Measurements from ENCODE around the gene KCNT2. TPM values are rescaled to one million over a fixed set of nuclear protein-coding genes. Genes with fewer than 3 reads are reported as not detected.

The KCNT2 gene
- polyA plus RNA-seq, 3 donors from 2014 or later, result not detected

DNA sequence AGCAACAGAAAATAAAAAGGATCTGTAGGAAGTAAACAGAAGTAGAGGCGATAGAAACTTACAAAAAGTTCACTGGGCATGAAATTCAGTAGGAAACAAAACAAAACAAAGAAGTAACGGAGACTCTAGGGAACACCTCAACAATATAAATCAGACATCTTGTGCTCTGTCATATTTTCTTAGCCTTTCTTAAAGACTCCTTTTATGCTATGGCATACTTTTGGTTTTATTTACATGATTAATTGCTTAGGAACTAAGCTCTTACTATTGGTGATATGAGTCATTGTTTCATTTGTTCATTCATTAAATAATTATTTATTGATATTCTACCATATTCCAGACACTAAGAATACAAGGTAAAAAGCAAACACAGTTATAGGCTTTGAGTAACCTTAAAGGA lies 126.6 kb downstream of the KCNT2 start:
- no peak overlapping the region for H3K27ac Mint-ChIP-seq
- H3K27me3 Mint-ChIP-seq (ENCODE audit: low read depth in 3 of 3), result peaks cover 0 to 4% (median 0%) of the 10 kb centered on the region in 3 donors
- H3K9me3 Mint-ChIP-seq, result peaks cover 7 to 42% (median 26%) of the 10 kb centered on the region in 6 donors
- no peaks in the 10 kb centered on the region for H3K36me3 Mint-ChIP-seq
- no peaks in the 10 kb centered on the region for H3K4me1 Mint-ChIP-seq
- no peak overlapping the region for H3K4me3 Mint-ChIP-seq
- DNase-seq, result no peak

DNA sequence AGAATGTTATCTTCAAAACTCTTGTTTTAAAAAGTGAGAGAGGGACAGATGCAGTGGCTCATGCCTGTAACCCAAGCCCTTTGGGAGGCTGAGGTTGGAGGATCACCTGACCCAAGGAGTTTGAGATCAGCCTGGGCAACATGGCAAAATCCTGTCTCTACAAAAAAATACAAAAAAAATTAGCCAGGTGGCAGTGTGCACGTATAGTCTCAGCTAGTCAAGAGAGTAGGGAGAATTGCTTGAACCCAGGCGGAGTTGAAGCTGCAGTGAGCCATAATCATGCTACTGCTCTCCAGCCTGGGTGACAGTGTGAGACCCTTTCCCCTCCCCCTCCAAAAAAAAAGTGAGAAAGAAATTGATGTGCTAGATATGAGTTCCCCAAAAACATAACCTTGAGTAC lies 131.0 kb downstream of the KCNT2 start:
- Mint-ChIP-seq H3K9me3 (peaks cover 5 to 41% (median 23%) of the 10 kb centered on the region in 6 donors), H3K4me1 (no peaks in the 10 kb centered on the region), H3K36me3 (no peaks in the 10 kb centered on the region), H3K27me3 (ENCODE audit: low read depth in 3 of 3) (peaks cover 0 to 2% (median 0%) of the 10 kb centered on the region in 3 donors), H3K4me3 (no peak overlapping the region), H3K27ac (no peak overlapping the region)
- DNase-seq, result no peak

DNA sequence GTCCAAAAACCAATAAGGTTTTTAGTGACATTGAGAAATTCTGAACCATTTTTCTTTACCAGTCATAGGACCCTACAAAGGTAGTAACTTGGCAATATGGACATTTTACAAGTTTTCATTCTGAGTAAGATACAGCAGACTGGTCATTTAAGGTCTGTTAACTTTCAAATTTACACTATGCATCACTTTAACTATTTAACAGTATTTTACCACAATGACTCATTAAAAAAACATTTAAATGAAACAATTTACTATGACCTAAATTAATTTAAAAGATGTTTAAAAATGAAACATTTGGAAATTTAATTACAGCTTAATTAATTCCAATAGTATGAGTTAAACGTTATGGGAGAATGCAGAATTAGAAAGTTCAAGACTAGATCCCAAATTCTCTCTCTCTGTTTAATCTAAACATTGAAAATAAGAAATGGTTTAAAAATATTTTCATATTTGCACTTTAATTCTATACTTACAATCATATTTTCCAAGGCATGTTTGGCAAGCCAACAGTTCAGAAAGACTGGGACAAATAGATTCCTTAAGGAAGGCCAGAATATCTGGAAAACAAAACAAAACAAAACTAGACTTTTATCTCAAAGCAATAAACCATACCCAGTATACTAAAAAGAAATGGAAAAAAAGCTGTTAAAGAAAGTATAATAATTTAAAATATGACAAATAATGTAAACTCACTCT lies 140.9 kb downstream of the KCNT2 start:
- H3K4me1 Mint-ChIP-seq, result no peaks in the 10 kb centered on the region
- H3K4me3 Mint-ChIP-seq, result no peak overlapping the region
- no peaks in the 10 kb centered on the region for H3K36me3 Mint-ChIP-seq
- H3K27me3 Mint-ChIP-seq (ENCODE audit: low read depth in 3 of 3), result no peaks in the 10 kb centered on the region
- no peak for DNase-seq
- H3K27ac Mint-ChIP-seq, result no peak overlapping the region
- H3K9me3 Mint-ChIP-seq, result peaks cover 0 to 21% (median 5%) of the 10 kb centered on the region in 6 donors

DNA sequence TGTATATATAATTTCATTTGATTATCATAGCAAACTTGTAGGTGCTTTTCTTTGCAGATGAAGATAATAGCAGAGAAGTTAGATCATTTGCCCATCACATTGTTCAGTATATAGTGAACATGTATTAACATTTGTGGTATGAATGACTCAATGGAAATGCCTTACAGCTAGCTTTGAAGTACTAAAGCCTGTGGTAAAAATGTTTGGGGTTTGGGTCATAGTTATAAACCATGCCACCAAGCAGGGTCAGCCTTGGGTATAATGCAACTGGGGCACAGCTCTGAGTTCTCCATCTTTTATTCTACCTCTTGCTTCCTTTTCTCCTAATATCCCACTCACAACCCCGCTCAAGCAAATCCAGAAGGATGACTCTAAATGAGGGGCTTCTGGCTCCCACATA lies 141.6 kb downstream of the KCNT2 start:
- Mint-ChIP-seq H3K9me3 (peaks cover 0 to 16% (median 5%) of the 10 kb centered on the region in 6 donors), H3K27me3 (ENCODE audit: low read depth in 3 of 3) (no peaks in the 10 kb centered on the region), H3K27ac (no peak overlapping the region), H3K4me3 (no peak overlapping the region), H3K4me1 (no peaks in the 10 kb centered on the region), H3K36me3 (no peaks in the 10 kb centered on the region)
- no peak for DNase-seq

DNA sequence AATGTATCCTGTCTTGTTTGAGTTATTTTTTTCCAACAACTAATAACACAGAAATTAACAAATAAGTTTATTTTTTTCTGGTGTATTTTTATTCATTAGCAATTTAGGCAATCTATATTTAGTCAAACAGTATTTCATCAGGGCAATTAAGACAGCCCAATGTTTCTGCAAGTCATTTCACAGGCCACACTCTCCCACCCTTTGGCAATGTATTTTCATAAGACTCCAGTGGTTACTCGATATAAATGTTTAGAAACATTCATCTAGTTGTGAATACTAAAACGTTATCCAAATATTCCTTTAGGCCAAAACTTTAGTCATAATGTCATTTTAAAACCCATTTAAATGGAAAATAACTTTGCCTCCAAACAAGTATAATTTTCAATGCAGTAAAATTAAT lies 142.1 kb downstream of the KCNT2 start:
- Mint-ChIP-seq H3K27ac (no peak overlapping the region), H3K36me3 (no peaks in the 10 kb centered on the region), H3K27me3 (ENCODE audit: low read depth in 3 of 3) (no peaks in the 10 kb centered on the region), H3K9me3 (peaks cover 0 to 12% (median 5%) of the 10 kb centered on the region in 6 donors), H3K4me3 (no peak overlapping the region), H3K4me1 (no peaks in the 10 kb centered on the region)
- DNase-seq, result no peak

DNA sequence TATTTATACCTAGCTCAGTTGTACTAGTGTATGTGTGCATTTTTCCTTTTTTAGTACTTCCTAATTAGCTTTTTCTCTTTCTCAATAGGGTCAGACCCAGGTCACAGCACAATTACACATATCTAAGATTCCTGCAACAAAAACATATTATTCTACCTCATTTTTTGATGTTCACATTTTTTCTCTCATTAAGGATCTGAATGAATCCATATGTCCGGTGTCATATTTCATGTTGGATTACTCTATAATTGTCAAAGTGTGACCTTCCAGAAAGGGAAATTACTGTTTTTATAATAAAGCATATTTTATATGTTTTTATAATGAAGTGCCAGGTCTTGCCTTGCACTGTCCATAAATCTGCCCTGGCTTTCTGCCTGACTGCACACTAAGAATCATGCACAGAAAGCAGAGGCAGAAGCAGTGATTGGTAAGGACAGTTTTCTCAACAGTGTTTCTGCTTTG lies 143.7 kb downstream of the KCNT2 start:
- Mint-ChIP-seq H3K9me3 (peaks cover 0 to 9% (median under 1%) of the 10 kb centered on the region in 6 donors), H3K4me1 (no peaks in the 10 kb centered on the region), H3K27ac (no peak overlapping the region), H3K27me3 (ENCODE audit: low read depth in 3 of 3) (no peaks in the 10 kb centered on the region), H3K4me3 (no peak overlapping the region), H3K36me3 (no peaks in the 10 kb centered on the region)
- DNase-seq, result no peak

DNA sequence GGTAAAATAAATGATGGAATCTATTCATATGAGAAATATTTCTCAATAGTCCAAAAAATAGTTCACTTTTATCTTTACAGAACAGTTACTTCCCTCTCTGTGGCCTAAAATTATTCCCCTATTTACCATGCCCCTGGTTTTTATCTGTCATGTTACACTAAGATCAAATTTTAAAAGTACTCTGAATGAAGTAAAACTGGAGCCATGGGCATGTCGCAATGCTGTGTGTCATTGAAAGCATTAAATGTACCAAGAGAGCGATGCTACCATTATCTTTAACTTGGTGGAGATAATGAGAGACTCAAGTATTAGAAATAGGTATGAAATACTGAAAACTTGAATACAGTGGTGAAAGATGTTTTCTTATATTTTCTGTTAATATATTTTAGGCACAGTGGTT lies 146.2 kb downstream of the KCNT2 start:
- Mint-ChIP-seq H3K4me1 (no peaks in the 10 kb centered on the region), H3K27me3 (ENCODE audit: low read depth in 3 of 3) (no peaks in the 10 kb centered on the region), H3K9me3 (peaks cover 0 to 10% (median 0%) of the 10 kb centered on the region in 6 donors), H3K36me3 (no peaks in the 10 kb centered on the region), H3K27ac (no peak overlapping the region), H3K4me3 (no peak overlapping the region)
- no peak for DNase-seq

DNA sequence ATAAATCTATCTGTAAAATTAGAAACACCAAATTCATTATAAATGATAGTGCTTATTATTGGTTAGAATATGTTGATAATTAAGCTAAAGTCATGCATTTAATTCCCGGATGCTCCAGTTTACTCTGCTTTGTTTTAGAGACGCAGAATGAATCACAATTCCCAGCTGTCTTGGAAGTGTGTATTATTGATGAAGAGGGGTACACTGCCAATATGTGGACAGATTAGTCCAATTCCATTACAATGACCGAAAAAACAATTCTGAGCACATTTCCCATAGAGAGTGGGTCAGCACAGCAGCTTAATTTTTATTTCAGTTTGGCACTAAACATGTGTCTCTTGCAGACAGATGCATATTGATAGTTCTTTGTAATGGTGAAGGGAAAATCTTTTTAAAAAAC lies 146.7 kb downstream of the KCNT2 start:
- Mint-ChIP-seq H3K36me3 (no peaks in the 10 kb centered on the region), H3K4me3 (no peak overlapping the region), H3K27ac (no peak overlapping the region), H3K27me3 (ENCODE audit: low read depth in 3 of 3) (no peaks in the 10 kb centered on the region), H3K4me1 (no peaks in the 10 kb centered on the region), H3K9me3 (peaks cover 0 to 13% (median 0%) of the 10 kb centered on the region in 6 donors)
- DNase-seq, result no peak

DNA sequence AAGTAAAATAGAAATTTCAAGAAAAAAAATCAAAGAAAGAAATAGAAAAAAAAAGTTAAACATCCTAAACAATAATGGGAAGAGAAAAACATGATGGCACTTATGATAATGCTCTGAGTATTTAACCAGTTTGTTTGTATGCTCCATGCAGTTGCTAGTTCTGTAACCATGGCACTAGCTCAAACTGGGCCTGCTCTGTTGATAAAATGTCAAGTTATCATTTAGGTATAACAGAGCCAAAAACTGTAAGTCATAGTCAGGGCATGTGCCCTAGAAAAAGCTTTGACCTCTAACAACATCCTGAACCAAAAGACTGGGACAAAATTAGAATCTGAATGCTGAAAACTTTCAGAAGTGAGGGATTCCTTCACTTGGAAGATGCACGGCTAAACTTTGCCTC lies 148.9 kb downstream of the KCNT2 start:
- Mint-ChIP-seq H3K27ac (no peak overlapping the region), H3K4me1 (no peaks in the 10 kb centered on the region), H3K4me3 (no peak overlapping the region), H3K36me3 (peaks cover 0 to 3% (median 0%) of the 10 kb centered on the region in 3 donors), H3K27me3 (ENCODE audit: low read depth in 3 of 3) (peaks cover 0 to 2% (median 0%) of the 10 kb centered on the region in 3 donors), H3K9me3 (peaks cover 0 to 30% (median 10%) of the 10 kb centered on the region in 6 donors)
- DNase-seq, result no peak

DNA sequence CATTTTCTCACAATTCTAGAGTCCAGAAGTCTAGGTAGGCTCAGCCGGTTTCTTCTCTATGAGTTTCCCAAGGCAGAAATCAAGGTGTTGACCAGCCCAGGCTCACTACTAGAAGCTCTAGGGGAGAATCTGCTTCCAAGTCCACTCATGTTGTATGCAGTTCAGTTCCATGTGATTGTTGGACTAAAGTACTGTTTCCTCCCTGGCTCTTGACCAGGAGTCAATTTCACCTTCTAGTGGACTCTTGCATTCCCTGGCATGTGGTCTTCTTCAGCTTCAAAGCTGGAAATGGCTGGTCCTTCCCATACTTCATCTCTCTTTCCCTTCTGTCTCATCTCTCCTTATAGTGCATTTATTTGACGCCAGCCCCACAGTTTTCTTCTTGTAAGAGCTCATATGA lies 153.4 kb downstream of the KCNT2 start:
- peaks cover 0 to 2% (median 0%) of the 10 kb centered on the region in 3 donors for H3K27me3 Mint-ChIP-seq (ENCODE audit: low read depth in 3 of 3)
- DNase-seq, result no peak
- peaks cover 7 to 49% (median 15%) of the 10 kb centered on the region in 6 donors for H3K9me3 Mint-ChIP-seq
- H3K36me3 Mint-ChIP-seq, result peaks cover 0 to 7% (median 3%) of the 10 kb centered on the region in 3 donors
- H3K4me1 Mint-ChIP-seq, result no peaks in the 10 kb centered on the region
- H3K4me3 Mint-ChIP-seq, result no peak overlapping the region
- no peak overlapping the region for H3K27ac Mint-ChIP-seq

DNA sequence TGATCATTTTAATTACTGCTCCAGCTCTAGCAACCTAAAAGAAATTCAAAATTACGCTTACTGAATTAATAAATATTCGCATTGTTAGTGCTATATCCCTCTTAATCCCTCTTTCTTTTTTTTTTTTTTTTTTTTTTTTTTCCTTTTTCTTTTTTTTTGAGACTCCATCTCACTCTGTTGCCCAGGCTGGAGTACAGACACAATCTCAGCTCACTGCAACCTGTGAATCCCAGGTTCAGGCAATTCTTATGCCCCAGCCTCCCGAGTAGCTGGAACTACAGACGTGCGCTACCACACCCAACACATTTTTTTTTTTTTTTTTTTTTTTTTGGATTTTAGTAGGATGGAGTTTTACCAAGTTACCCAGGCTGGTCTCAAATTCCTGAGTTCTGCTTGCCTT lies 157.1 kb downstream of the KCNT2 start:
- H3K27ac Mint-ChIP-seq, result no peak overlapping the region
- peaks cover 0 to 7% (median 3%) of the 10 kb centered on the region in 3 donors for H3K36me3 Mint-ChIP-seq

DNA sequence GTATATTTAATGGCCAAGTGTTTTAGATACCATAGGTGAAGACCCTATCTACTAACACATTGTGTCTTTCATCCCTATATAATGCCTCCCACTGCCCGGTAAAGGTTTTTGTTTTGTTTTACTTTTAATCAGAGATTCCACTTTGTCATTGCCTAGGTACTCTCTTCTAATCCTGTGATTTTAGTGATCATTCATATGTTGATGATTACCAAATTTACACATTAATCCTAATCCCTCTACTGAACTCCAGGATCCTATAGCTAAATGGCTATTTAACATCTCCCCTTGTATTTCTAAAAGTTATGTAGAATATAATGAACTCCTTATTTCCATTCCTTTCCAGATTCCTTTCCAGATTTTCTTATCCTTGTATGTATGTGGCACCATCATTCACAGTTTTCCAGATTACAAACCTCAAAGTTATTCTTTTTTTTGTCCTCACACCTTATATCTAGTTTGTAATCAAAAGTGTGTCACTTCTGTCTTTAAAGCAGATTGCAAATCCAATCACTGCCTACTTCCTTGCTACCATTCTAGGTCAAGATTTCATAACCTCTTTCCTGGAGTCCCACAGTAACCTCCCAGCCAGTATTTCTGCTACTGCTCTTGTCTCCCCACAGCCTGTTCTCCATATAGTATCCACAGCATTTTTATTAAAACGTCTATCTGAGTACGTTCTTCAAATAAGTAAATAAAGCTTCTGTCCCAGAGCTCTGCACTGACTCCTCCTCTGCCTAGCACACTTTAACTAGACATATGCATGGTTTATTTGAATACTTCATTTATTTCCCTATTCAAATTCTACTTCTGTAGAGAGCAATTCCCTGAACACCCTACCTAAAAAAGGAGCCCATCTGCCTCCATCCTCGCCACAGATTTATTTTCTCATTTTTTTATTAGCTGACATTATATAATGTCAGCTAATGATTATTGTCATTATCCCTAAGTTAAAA lies 157.8 kb downstream of the KCNT2 start:
- Mint-ChIP-seq H3K9me3 (peaks cover 7 to 45% (median 23%) of the 10 kb centered on the region in 6 donors), H3K27ac (no peak overlapping the region), H3K36me3 (peaks cover 0 to 7% (median 3%) of the 10 kb centered on the region in 3 donors), H3K4me3 (no peak overlapping the region), H3K27me3 (ENCODE audit: low read depth in 3 of 3) (no peaks in the 10 kb centered on the region), H3K4me1 (no peaks in the 10 kb centered on the region)
- no peak for DNase-seq

More for the DNA sequence above, 157.1 kb downstream of the KCNT2 start:
- peaks cover 7 to 52% (median 26%) of the 10 kb centered on the region in 6 donors for H3K9me3 Mint-ChIP-seq
- DNase-seq, result no peak
- H3K27me3 Mint-ChIP-seq (ENCODE audit: low read depth in 3 of 3), result peaks cover 0 to 2% (median 0%) of the 10 kb centered on the region in 3 donors
- H3K4me3 Mint-ChIP-seq, result no peak overlapping the region
- H3K4me1 Mint-ChIP-seq, result no peaks in the 10 kb centered on the region

DNA sequence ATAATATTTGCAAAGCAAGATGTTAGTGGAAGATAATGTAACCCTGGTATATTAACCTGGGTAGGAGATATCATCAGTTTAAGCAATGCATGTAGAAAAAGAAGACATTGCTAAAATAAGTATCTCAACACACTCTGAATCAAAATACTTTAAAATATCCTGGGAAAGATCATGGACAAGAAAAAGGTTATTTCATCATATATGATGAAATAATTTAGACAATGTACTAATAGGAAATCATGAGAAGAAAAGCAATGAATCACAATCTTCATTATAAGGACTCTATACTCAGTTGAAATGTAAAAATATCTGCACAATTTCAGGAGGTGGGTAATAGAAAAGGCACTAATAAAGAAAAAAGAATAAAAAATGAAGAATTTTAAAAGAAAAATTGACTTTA lies 158.8 kb downstream of the KCNT2 start:
- Mint-ChIP-seq H3K36me3 (peaks cover 0 to 7% (median 0%) of the 10 kb centered on the region in 3 donors), H3K4me3 (no peak overlapping the region), H3K27me3 (ENCODE audit: low read depth in 3 of 3) (no peaks in the 10 kb centered on the region), H3K9me3 (peaks cover 7 to 38% (median 16%) of the 10 kb centered on the region in 6 donors), H3K27ac (no peak overlapping the region), H3K4me1 (no peaks in the 10 kb centered on the region)
- DNase-seq, result no peak

DNA sequence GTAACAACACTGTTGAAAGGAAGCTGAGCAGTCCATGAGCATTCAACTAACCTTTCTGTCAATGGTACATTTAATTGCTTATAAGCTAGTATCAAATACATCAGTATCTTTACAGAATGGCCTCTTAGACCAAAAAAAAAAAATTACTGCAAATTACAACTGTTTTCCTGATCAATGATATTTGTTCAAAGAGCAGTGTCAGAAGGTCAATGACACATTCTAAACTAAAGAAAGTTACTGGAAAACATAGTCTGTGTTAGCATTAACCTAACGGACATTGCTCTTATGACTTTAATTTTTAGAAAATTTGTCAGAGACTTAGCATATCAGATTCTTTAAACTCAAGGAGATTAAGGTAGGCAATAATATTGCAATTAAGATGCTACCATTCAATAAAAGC lies 162.5 kb downstream of the KCNT2 start:
- no peaks in the 10 kb centered on the region for H3K4me1 Mint-ChIP-seq

More for the DNA sequence above, 162.5 kb downstream of the KCNT2 start:
- Mint-ChIP-seq H3K27ac (no peak overlapping the region), H3K36me3 (no peaks in the 10 kb centered on the region), H3K9me3 (peaks cover 0 to 39% (median 18%) of the 10 kb centered on the region in 6 donors), H3K27me3 (ENCODE audit: low read depth in 3 of 3) (no peaks in the 10 kb centered on the region), H3K4me3 (no peak overlapping the region)
- no peak for DNase-seq

Measured in immature natural killer cell (primary cell).